ENCODE results near the gene CDK12.
"Not testable (repeated sequence)": the region's sequence is repeated elsewhere in the genome, so short reads cannot be mapped to it uniquely, and the experiment has no call there.

Gene CDK12

DNA sequence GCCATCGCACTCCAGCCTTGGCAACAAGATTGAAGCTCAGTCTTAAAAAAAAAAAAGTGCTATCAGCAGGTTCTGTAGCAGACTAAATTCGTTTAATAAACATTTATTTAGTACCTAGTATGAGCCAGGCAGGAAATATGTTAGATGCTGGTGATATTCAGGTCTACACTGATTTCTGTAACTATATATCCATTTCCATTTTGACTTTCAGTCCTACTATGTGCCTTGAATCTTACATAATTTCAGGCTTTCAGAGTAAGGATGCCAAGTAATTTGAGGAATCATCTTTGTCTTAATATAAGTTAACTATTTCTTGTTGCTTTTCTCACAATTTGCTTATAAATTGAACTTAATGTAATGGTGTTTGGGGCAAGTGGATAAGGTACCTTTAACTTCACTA lies 46.2 kb downstream of the CDK12 start:
- no peak for DNase-seq (ENCODE audit: low spot score)

DNA sequence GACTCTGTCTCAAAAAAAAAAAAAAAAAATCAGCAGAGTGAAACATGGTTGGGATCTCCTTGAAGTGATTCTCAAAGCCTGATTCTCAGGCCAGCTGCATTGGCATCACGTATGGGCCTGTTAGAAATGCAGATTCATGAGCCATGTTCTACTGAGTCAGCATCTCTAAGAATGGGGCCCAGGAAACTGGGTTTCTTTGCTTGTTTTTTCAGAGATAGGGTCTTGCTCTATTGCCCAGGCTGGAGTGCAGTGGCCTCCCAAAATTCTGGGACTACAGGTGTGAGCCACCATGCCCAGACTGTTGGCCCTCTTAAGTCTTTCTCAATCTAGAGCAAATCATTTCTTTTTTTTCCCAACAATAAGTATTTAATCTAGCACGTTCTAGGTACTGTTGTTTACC lies 47.7 kb downstream of the CDK12 start:
- DNase-seq (ENCODE audit: low spot score): no peak

DNA sequence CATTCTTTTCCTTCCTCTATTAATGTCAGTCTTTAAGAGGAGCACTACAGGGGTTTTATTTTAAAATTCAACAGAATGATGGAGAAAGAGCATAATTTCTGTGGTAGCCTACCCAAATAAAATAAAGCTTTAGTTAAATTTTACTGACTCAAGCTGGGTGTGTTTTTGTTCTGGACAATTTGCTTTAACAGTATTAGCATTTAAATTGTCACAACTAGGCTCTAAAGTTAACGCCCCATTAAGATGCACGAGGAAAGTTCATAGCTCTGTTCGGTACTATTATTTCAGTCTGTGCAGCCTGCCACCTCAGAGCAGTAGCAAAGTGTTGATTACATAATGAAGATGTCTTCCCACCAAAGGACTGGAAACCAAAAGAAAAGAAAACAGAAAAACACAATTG lies 52.0 kb downstream of the CDK12 start:
- DNase-seq (ENCODE audit: low spot score): no peak

- no peak for DNase-seq (ENCODE audit: low spot score)
Measured at GRCh38 chr17:39513915-39514314, 52.6 kb downstream of the CDK12 start.

DNA sequence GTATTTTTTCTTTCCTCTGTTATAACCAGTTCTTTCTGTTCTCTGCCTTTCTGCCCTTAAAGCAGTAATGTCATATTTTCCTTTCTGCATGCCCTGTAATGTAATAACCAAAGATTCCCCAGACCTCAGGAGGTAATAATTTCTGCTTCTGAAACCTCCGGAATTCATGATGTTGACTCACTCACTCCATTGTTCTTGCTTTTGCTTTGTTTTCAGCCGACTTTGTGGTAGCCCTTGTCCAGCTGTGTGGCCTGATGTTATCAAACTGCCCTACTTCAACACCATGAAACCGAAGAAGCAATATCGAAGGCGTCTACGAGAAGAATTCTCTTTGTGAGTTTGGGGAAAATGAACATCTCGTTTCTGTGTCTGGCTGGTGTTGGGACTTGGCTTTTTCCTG lies 55.9 kb downstream of the CDK12 start:
- DNase-seq (ENCODE audit: low spot score): no peak

GRCh38 chr17:39525801-39526506 lies 64.7 kb downstream of the CDK12 start:
- DNase-seq (ENCODE audit: low spot score): no peak

- no peak for DNase-seq (ENCODE audit: low spot score)
Measured at GRCh38 chr17:39527220-39527813, 66.0 kb downstream of the CDK12 start.

DNA sequence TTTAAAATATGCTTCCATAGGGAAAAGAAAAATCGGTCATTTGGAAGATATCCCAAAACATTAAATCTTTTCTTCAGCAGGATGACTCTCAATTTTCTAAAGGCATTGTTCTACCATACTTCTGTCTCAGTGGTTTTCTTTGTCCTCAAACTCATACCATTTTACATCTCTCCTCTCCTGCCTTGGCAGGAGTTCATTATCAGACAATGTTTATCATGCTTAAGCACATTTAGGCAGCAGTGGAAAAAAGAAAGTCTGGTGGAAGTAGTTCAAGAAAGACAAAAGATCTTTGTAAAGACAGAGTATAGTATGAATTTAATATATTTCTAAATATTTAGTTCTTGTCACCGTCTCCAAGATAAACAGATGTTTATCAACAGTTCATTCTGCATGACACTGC lies 68.2 kb downstream of the CDK12 start:
- DNase-seq (ENCODE audit: low spot score): no peak

- no peak for DNase-seq (ENCODE audit: low spot score)
Measured at GRCh38 chr17:39530513-39530912, 69.2 kb downstream of the CDK12 start.

GRCh38 chr17:39531252-39531651 lies 70.0 kb downstream of the CDK12 start:
- no peak for DNase-seq (ENCODE audit: low spot score)

DNA sequence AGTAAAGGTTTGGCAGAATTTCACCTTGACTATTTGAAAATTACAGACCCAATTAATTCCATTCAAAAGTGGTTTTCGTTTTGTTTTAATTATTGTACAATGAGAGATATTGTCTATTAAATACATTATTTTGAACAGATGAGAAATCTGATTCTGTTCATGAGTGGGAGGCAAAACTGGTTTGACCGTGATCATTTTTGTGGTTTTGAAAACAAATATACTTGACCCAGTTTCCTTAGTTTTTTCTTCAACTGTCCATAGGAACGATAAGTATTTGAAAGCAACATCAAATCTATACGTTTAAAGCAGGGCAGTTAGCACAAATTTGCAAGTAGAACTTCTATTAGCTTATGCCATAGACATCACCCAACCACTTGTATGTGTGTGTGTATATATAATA lies 72.6 kb downstream of the CDK12 start:
- no peak for DNase-seq (ENCODE audit: low spot score)

- no peak for DNase-seq (ENCODE audit: low spot score)
Measured at GRCh38 chr17:39534768-39535405, 73.6 kb downstream of the CDK12 start.

- DNase-seq (ENCODE audit: low spot score): no peak
Measured at GRCh38 chr17:39536468-39536867, 75.2 kb downstream of the CDK12 start.

DNA sequence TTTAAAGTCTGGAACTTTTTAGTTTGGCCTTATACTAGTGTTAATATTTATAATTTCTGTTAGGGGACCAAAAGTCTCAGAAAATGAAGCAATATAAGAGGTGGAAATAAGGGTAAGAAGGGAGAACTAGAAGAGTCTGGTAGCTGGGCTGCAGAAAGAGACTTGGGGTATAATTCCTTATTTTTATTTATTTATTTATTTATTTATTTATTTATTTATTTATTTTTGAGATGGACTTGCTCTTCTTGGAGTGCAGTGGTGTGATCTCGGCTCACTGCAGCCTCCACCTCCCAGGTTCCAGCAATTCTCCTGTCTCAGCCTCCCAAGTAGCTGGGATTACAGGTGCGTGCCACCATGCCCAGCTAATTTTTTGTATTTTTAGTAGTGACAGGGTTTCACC lies 76.1 kb downstream of the CDK12 start:
- DNase-seq (ENCODE audit: low spot score): not testable (repeated sequence)

DNA sequence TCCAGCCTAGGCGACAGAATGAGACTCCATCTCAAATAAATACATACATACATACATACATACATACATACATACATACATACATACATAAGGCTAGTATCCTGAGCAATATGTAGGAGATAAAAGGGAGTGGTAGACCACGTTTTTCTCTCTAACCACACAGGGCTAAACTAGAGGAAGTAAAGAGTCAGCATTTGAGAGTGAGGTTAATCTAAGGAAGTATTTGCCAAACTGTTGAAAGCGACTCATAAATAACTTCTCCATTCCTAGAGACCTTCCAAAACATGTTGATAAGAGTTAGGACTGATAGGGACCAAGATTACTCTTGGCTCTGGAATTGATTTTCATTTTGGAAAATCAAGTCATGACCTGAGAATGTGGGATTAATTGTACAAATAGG lies 77.6 kb downstream of the CDK12 start:
- DNase-seq (ENCODE audit: low spot score): no peak

DNA sequence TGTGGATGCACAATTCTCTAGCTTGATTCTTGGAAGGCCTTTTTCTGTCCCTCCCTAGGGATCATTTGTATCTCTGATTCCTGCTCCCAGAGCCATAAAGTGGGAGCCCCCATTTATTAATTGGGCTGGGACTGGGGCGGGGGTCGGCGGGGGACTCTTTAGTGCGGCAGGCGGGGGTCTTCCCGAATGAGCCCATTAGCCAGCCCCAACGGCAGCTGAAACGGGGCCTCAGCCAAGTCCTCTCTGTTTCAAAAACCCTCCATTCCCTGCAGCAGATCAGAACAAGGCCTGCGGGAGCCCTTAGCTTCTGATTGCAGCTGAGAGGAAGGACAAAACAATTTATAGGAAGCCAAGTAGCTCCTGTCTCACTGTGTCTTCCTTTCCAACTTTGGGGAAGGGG lies 79.3 kb downstream of the CDK12 start:
- DNase-seq (ENCODE audit: low spot score): no peak

DNA sequence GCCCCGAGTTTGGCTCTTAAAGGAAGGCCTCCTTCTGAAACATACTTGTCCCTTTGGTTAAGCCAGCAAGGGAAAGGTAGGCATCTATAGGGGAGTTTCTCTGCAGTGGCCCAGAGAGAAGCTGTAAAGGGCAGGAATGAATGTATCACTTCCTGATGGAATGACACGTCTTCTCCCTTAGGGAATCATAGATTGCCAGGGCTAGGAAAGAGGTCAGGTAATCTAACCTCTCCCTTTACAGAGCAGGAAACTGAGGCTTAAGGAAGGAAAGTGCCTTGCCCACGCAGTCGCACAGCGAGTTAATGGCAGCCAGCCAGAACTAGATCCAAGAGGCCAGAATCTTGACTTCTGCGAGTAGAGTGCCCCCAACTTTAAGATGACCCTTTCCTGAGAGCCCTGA lies 80.4 kb downstream of the CDK12 start:
- no peak for DNase-seq (ENCODE audit: low spot score)

GRCh38 chr17:39543176-39543575 lies 81.9 kb downstream of the CDK12 start:
- DNase-seq (ENCODE audit: low spot score): no peak

DNA sequence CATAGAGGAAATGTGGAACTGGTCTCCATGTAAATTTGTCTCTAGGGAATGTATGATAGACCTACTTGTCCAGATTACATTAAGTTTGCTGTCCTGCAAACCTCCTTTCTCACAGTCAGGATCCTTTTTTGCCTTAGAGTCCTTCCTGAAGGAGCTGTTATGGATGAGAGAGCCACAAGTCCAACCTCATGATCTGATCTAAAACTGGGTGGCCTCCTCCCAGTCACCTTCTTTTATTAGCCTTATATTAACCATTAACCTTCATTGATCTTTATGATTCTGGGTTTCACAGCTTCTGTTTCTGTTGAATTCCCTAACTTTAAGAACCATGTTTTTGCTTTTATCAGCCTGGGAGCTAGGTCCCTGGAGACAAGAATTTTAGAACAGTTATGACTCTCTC lies 82.4 kb downstream of the CDK12 start:
- no peak for DNase-seq (ENCODE audit: low spot score)

GRCh38 chr17:39544361-39544760 lies 83.1 kb downstream of the CDK12 start:
- not testable (repeated sequence) for DNase-seq (ENCODE audit: low spot score)

- DNase-seq (ENCODE audit: low spot score): peak; percentile 50
Measured at GRCh38 chr17:39547713-39548478, 86.6 kb downstream of the CDK12 start.

DNA sequence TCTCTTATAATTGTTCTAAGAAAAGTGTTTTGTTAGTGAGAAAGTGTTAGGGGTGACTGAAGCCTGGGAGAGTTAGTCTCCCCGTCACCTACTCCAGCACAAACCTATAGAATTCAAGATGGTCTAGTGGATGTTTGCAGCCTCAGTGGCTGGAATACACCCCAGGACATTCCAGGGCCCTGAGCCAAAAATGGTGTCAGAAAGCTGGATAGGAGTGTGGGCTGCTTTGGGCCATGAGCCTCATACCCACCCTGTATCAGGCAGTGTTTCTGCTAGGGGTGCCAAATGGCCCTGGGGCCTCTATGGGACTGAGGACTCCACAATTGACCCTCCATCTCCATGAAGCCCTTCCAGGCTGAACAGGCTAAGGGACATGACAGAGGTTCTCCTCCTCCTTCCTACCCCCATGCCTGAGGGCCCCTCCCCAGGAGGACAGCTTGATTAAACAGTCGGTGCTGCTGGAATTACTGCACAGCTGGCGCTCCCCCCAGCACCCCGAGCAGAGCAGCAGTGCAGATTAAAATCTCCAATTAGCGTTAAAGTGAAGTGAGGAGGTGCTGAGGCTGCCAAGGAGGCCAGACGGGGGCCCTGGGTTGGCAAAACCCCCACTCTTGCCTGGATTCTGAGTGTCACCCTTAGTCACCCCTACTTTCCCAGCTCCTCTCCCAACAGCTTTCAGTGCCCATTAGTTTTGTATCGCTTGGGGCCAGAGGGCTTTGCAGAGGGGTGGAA lies 87.4 kb downstream of the CDK12 start:
- no peak for DNase-seq (ENCODE audit: low spot score)

Data from HuH-7.5 (cell line).